Fibroblast of skin of left quadriceps (primary cell): Measurements from ENCODE around the gene SLC7A4.
A peak's percentile ranks its signal among the peaks of the same experiment; 100 is the strongest.
"Not testable (repeated sequence)": the region's sequence is repeated elsewhere in the genome, so short reads cannot be mapped to it uniquely, and the experiment has no call there.

Experiments
- DNase-seq, 2 experiments: peaks; one replicate each; pipeline ENCODE4 v3.0.0-alpha.2; 2013; ENCODE audit warnings: low read depth in 2 of 2

SLC7A4 gene

DNA sequence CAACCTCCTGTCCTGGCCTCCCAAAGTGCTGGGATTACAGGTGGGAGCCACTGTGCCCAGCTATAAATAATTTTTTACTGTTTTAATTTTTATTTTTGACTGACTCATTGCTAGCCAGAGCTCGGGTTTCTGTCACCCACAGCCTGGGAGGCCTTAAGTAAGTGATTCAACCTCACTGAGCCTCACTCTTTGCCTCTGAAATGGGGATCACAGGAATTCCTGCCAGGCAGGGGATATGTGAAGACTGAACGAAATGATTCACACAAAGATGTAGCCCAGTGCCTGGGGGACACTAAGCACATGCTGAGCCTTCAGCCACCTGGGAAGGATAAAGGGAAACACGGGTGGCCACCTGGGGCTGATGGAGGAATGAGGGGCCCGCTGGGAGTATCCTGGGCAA lies 9.6 kb upstream of the SLC7A4 start:
- peak in 1 of 2 experiments; percentile 18 for DNase-seq

DNA sequence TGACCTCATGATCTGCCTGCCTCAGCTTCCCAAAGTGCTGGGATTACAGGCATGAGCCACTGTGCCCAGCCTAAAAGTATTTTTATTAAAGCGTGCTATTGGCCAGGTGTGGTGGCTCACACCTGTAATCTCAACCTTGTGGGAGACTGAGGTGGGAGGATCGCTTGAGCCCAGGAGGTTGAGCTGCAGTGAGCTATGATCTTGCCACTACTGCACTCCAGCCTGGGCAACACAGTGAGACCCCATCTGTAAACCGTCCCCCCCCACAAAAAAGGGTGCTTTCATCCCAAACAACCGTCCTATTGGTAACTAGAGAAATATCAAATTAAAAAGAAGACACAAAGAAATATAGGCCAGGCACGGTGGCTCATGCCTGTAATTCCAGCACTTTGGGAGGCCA lies 6.8 kb upstream of the SLC7A4 start:
- DNase-seq, result not testable (repeated sequence)

DNA sequence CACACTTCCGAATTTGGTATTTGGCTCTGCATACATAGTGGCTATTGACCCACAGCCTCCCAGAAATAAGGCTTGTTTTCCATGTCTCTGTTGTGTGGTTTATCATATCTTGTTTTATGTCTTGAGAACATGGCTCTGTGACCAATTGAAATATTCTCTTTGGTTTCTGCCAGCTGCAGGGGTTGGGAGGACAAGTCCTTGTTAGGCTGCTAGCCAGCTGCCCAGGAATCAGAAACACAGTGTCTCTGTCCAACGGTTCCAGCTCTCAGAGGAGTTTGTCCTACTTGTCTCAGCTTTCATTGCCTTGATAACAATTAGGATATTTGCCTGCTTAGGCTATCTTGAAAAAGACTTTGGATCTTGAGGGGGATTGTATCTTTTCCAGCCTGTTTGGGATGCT lies 6.0 kb upstream of the SLC7A4 start:
- DNase-seq, result no peak

DNA sequence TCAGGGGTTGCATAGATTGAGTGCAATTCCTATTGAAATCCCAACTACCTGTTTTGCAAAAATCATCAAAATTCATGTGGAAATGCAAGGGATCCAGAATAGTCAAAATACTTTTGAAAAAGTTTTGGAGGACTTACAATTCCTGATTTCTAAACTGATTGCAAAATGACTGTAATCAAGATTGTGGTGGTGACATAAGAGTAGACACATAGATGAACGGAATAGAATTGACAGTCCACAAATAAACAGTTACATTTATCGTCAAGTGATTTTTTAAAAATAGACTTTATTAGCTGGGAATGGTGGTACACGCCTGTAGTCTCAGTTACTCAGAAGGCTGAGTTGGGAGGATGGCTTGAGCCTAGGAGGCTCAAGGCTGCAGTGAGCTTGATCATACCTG lies 2.6 kb upstream of the SLC7A4 start:
- no peak for DNase-seq

DNA sequence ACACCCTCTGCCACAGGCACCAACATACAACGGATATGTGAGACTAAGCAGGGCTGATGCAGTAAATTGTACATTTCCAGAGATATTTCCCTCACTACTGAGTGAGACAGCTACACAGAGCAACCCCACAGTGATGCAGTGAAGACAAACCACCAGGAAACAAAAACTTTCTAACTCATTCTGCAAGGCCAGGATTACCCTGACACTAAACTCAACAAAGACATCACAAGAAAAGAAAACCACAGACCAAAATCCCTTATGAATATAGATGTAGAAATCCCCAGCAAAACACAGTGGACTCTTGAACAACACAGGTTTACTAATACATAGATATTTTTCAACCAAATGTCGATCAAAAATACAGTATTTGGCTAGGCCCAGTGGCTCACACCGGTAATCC lies 1.5 kb upstream of the SLC7A4 start:
- no peak for DNase-seq

DNA sequence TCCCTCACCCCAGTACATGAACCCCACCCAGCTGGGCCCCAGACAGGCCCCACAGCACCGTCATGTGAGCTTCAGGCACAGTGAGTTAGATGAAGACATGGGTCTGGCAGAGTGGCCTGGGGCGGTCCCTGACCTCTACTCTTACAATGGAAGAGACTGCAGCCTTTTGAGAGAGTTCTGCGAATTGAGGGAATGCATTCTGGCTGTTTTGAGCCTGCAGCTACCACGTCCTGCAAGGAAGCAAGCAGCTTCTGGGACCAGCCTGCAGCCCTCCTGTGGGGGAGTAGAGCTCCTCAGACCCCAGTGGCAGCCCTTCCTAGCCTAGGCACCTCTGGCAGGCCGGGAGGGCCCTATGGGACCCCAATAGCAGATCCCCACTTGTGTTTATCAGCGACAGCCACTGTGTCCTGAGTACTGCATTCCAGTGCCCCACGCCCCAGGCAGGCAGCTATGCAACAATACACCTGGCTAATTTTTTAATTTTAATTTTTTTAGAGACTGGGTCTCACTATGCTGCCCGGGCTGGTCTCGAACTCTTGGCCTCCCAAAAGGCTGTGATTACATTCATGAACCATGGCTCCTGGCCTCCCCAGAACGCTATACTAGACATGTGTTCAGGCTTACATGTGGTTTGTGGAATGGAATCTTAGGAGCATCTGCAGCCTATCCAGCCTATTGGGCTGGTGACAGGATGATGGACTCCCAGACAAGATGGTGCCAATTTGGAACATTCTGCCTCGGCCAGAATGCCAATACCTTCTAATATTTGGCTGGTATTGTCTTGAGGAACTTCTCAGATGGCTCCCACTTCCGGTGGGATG lies 717 bp upstream of the SLC7A4 start:
- DNase-seq, result no peak

DNA sequence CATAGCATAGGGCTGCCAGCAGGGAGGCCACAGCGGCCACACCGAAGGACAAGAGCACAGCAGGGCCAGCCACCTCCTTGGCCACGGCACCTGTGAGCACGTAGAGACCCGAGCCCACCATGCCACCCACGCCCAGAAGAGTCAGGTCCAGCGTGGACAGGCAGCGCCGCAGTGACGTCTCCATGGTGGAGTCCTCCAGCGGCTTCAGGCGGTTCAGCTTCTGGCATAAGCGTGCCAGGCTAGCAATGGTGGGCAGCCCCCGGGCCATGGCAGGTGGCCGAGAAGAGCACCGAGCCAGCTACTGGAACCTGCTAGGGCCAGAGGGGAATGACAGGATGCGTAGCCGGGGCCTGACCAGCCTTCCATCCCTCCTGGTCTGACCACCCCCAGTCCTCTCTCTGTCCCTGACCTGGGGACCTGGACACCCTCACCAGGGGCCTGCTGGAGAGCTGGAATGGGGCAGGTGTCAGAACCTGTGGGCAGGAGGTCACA lies 770 bp downstream of the SLC7A4 start:
- no peak for DNase-seq

DNA sequence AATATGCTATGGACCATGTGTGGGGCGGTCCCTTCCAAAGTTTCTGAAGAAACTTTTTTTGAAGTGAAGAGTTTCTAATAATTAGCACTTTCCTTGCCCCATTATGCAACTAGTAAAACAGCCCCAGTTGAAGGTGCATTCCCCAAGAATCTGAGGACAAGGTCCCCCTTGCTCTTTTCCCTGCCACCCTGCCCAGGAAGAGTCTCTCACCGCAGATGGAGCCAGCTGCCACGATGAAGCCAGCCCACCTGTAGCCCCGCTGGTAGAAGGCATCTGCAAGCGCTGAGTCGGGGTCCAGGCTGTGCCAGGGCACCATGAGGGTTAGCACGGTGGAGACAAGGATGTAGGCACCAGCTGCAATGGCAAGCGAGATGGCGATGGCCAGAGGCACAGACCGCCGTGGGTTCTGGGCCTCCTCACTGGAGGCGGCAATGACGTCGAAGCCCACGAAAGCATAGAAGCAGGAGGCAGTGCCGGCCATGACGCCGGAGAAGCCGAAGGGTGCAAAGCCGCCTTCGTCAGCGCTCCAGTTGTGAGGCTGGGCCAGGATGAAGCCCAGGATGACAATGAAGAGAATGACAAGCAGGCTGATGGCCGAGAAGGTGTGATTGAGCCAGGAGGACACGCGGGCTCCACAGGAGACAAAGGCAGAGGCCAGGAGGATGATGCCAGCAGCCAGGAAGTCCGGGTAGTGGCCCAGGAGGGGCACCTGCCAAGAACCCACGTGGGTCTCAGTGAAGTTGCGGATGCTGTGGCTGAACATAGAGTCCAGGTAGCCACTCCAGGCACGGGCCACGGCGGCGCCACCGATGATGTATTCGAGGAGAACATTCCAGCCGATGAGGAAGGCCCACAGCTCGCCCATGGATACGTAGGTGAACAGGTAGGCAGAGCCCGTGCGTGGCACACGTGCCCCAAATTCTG lies 1.5 kb downstream of the SLC7A4 start:
- no peak for DNase-seq

DNA sequence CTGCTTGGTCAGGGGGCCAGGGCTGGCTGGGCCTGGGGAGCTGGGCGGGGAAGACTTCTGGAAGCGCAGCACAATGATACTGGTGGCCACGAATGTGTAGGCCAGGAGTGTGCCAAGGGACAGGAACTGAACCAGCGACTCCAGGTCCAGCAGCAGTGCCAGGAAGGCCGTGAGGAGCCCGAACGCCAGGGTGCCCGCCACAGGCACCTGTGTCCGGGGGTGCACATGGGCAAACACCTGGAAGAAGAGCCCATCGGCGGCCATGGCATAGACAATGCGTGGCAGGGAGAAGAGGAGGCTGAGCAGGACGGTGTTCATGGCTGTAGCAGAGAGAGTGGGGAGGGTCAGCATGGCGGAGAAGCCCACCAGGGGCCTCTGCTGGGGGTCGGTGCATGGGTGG lies 2.3 kb downstream of the SLC7A4 start:
- DNase-seq, result no peak

DNA sequence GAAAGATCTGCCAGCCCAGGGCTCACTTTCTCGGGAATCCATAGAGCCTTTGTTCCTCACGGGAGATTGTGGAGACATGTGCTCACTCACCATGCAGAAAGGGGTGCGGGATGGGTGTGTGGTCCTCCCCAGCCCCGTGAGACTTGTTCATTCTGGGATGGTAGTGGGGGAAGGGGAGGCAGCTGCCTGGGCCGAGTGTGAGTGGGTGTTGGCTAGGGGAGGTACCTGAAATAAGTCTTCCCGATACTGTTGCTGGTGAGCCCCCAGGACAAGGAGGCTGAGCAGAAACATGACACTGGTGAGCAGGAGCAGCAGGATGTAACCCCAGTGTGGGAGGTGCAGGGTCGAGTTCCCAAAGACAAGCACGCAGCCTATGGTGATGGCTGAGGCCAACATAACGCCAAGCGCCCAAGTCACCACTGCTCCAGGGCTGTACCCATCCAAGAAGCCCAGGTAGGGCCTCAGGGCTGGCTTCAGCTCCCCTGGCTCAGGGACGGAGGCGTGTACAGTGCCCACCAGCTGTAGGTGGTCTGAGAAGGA lies 2.8 kb downstream of the SLC7A4 start:
- DNase-seq, result no peak

DNA sequence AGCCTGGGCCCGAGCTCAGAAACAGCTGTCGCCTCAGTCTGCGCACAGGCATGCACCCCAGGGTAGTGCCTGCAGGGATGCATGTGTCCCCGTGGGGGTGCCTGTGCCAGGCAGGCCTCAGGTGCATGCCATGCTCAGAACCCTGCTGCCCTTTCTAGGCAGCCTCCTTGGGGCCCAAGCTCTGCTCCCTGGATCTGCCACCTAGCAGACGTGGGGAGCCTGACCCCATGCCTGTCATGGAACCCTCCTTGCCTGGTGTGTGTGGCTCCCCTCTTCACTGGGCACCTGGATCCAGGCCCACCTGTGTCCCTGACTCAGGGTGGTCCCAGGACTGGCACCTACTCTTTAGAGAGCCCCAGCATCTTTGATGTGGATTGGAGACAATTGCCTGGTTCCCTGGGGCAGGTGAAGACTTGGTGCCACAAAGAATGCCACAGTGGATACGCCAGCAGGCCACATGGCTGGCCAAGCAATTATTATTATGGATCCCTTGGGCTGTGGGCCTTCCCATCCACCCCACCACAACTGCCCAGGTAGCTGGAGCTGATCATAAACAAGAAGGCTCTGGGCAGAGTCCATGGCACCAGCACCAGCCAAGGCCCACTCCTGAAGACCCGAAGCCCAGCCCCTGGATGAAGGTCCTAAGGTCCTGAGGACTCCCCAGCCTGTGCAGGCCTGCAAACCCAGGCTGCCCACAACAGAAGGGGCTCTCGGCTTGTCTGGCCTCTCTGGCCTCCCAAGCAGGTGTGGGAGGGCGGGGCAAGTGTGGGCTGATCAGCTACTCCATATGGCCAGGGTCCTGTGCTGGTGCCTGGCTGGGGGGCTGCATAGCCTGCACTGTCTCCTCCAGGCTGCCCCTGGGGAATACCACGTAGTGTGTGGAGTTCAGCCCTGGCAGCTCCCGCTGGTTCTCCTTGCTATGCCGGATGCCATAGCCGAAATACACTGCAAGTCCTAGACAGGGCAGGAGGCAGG lies 3.8 kb downstream of the SLC7A4 start:
- no peak for DNase-seq

DNA sequence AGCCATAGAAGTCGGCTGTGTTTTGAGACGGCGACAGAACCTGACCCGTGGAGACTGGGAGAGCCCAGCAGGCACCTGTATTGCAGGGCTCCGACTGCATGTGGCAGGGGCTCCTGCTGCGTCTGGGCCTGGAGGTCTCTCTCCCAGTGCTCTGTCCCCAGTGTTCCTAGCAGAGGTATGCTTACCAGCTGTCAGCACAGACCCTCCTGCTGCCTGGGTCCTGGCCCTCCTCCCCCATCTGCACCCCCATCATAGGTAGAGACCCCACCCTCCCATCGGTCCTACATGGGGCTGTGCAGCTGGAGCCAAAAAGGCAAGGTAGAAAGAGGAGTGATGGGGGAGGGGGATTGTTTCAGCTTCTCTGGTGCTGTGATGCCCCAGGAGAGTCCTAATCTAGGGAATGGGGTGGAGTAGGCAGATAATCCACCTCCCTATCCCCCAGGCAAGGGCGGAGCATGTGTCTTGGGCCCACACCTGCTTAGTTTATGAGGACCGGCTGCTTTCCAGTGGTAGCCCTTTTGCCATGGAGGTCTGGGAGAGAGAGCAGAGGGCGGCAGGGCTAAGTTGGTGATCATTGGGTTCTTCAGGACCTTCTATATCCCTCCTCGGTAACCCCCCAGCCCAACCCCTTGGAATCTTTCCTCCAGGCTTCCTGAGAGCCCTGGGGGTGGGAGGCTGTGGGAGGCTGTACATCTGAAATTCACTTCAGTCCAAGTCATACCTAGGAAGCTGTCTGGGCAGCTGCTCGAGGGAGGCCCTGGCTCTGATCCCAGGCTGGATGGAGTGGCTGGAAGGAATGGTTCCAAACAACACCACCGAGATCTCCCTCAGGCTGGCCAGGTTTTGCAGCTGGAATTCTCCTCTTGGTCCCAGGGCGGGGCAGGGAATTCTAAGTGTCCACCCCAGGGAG lies 5.3 kb downstream of the SLC7A4 start:
- DNase-seq, result no peak

DNA sequence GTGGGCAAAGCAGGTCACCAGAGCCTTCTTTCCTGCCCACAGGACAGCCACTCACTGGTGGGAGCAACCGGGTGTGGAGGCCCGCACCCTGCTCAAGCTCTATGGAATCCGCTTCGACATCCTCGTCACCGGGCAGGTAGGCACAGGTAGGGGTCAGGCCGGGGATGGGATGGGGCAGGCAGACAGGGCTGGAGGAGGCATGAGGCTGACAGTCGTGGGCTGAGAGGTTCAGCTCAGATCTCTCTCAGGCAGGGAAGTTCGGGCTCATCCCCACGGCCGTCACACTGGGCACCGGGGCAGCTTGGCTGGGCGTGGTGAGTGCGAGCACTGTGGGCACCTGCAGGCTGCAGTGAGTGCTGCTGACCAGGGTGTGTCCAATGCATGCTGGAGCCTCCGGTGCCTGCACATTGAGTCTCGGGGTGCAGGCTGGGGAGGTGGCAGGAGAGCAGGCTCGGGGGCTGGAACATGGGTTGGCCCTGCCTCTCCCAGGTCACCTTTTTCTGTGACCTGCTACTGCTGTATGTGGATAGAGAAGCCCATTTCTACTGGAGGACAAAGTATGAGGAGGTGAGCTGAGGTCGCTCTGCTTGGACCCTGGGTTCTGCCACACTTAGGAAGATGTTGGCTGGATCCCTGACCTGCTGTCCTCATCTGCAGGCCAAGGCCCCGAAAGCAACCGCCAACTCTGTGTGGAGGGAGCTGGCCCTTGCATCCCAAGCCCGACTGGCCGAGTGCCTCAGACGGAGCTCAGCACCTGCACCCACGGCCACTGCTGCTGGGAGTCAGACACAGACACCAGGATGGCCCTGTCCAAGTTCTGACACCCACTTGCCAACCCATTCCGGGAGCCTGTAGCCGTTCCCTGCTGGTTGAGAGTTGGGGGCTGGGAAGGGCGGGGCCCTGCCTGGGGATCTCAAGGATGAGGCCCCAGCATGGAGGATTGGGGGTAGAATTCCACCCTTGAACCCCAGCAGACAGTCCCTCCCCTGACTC lies 6.3 kb downstream of the SLC7A4 start:
- DNase-seq, result no peak

DNA sequence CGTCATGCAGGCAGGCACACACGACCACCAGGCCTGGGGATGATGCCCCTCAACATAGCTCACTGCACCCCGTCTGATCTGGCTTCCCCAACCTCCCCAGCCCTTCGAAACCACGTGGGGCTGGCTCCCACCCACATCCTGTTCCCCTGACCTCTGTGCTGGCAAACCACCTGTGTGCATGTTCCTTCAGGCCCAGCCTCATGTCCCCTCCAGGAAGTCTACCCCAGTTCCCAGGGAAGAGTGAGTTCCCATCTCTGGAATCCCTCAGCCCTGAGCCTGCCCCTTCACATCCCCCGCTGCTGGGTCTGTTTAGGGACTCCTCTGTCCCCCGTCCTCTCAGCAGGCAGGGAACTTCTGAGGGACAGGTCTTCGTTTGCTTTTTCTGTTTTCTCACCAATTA lies 7.1 kb downstream of the SLC7A4 start:
- no peak for DNase-seq

DNA sequence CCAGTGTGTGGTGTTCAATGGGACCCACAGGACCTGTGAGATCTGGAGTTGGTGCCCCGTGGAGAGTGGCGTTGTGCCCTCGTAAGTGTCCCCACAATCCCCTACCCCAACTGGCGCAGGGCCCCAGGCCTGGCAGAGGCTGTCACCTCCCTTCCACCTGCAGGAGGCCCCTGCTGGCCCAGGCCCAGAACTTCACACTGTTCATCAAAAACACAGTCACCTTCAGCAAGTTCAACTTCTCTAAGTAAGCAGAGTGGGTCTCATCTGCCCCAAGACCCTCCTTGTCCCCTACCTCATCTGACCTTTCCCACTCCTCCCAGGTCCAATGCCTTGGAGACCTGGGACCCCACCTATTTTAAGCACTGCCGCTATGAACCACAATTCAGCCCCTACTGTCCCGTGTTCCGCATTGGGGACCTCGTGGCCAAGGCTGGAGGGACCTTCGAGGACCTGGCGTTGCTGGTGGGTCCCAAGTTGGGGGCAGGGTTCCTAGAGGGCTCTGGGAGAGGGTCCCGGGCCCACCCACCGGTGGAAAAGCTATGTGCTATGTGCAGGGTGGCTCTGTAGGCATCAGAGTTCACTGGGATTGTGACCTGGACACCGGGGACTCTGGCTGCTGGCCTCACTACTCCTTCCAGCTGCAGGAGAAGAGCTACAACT lies 9.3 kb downstream of the SLC7A4 start:
- DNase-seq, result no peak

DNA sequence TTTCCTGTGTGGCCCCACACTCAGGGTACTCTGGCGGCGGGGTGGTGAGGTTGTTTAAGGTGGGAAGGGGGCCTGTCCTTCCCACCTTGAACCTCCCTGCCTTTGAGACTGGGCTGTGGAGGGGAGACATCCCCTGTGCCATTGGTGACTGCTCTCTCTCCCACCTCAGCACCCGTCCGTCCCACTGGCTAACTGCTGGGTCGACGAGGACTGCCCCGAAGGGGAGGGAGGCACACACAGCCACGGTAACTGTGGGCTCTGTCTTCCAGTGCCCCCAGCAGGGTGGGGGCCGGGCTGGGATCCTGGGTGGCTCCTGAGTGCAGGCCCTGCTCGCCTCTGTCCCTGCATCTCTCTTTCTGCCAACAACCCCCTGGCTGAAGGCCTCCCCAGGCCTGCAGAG lies 9.9 kb downstream of the SLC7A4 start:
- no peak for DNase-seq

DNA sequence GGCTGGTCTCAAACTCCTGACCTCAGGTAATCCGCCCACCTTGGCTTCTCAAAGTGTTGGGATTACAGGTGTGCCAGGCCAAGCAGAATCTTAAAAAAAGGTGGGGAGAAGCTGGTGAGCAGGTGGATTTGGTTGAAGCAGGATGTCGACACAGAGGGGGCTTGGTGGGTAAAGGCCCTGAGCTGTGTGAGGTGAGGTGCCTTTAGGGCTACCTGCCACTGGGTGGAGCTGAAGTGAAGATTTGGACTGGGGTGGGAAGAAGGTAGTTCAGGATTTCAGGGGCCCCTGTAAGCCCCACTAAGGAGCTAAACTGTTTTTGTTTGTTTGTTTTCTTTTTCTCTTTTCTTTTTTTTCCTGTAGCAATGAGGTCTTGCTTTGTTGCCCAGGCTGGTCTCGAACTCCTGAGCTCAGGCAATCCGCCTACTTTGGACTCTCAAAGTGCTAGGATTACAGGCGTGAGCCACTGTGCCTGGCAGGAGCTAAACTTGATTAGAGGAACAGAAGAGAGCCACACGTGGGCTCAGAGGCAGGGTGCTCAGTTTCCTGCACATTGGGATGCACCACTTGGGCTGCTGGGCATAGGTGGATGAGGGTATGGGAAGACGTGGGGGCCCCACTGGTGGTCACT lies 11.4 kb downstream of the SLC7A4 start:
- DNase-seq, result no peak

DNA sequence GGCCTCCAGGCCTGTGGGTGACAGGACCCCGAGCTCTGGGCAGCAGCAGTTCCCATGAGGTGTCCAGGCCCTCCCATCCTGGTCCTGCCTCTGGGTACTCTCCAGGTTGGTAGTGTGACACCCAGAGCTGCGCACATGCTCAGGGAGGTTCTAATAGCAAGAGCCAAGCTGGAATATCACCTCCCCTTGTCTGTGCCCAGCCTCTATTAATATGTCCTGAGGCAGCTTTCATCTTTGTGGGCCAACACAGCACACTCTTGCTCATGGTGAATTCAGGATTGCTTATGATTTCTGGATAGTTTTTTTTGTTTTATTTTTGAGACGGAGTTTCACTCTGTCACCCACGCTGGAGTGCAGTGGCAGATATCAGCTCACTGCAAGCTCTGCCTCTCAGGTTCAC lies 14.0 kb downstream of the SLC7A4 start:
- DNase-seq, result no peak
